ENCODE data around the gene CDK11B. TPM values are rescaled to one million over a fixed set of nuclear protein-coding genes. Genes with fewer than 3 reads are reported as not detected.

The CDK11B gene
- total RNA-seq, 1 donor from 2014 or later = 12.6 TPM

DNA sequence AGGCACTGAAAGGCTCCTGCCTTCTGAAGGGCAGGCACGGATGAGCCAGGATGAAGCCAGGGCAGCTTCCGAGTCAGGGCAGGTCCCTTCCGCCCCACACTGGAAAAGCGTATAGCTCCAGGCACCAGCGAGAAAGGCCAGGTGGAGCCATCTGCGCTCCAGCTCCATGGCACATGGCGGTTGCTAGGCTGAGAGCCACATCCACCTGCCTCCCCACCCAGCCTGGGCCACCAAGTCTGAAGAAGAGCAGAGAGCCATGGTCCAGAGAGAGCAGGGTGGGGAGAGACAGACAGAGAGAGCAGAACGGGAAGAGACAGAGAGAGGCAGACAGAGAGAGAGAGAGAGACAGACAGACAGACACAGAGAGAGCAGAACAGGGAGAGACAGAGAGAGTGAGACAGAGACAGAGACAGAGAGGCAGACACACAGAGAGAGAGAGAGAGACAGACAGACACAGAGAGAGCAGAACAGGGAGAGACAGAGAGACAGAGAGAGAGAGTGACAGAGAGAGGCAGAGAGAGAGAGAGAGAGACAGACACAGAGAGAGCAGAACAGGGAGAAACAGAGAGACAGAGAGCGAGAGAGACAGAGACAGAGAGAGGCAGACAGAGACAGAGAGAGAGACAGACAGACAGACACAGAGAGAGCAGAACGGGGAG lies 64.1 kb downstream of the CDK11B start:
- no peak overlapping the region for H2AFZ ChIP-seq (replicated peaks)
- no peak for TF ChIP-seq EZH2phosphoT487 (IDR thresholded peaks at IDR 0.05)
- TF ChIP-seq EZH2 (IDR thresholded peaks at IDR 0.05) = no peak
- TF ChIP-seq, protein P1, sequence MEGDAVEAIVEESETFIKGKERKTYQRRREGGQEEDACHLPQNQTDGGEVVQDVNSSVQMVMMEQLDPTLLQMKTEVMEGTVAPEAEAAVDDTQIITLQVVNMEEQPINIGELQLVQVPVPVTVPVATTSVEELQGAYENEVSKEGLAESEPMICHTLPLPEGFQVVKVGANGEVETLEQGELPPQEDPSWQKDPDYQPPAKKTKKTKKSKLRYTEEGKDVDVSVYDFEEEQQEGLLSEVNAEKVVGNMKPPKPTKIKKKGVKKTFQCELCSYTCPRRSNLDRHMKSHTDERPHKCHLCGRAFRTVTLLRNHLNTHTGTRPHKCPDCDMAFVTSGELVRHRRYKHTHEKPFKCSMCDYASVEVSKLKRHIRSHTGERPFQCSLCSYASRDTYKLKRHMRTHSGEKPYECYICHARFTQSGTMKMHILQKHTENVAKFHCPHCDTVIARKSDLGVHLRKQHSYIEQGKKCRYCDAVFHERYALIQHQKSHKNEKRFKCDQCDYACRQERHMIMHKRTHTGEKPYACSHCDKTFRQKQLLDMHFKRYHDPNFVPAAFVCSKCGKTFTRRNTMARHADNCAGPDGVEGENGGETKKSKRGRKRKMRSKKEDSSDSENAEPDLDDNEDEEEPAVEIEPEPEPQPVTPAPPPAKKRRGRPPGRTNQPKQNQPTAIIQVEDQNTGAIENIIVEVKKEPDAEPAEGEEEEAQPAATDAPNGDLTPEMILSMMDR (IDR thresholded peaks at IDR 0.05) = no peak
- no peaks in the 10 kb centered on the region for H3K9me3 ChIP-seq (ENCODE audit: low read depth)
- Mint-ChIP-seq H3K9me3 (no peaks in the 10 kb centered on the region), H3K27me3 (ENCODE audit: insufficient read depth, low read depth) (peaks cover 9% of the 10 kb centered on the region), H3K4me3 (no peak overlapping the region), H3K36me3 (no peaks in the 10 kb centered on the region), H3K27ac (no peak overlapping the region), H3K4me1 (peaks cover 9% of the 10 kb centered on the region)
- H4K20me1 ChIP-seq (ENCODE audit: low read depth) = peaks cover 13% of the 10 kb centered on the region
- no peak overlapping the region for H3K9ac ChIP-seq
- no peak overlapping the region for H3K4me3 ChIP-seq
- H3K4me2 ChIP-seq = no peak overlapping the region
- peaks cover 29% of the 10 kb centered on the region for H3F3A ChIP-seq (ENCODE audit: low read depth)
- no peaks in the 10 kb centered on the region for H3K79me2 ChIP-seq (ENCODE audit: low read depth)
- no peak overlapping the region for H3K27ac ChIP-seq
- peaks cover 7% of the 10 kb centered on the region for H3K4me1 ChIP-seq
- H3K27me3 ChIP-seq = peaks cover 40% of the 10 kb centered on the region
- no peak for DNase-seq (ENCODE audit: low spot score)
- no peaks in the 10 kb centered on the region for H3K36me3 ChIP-seq

DNA sequence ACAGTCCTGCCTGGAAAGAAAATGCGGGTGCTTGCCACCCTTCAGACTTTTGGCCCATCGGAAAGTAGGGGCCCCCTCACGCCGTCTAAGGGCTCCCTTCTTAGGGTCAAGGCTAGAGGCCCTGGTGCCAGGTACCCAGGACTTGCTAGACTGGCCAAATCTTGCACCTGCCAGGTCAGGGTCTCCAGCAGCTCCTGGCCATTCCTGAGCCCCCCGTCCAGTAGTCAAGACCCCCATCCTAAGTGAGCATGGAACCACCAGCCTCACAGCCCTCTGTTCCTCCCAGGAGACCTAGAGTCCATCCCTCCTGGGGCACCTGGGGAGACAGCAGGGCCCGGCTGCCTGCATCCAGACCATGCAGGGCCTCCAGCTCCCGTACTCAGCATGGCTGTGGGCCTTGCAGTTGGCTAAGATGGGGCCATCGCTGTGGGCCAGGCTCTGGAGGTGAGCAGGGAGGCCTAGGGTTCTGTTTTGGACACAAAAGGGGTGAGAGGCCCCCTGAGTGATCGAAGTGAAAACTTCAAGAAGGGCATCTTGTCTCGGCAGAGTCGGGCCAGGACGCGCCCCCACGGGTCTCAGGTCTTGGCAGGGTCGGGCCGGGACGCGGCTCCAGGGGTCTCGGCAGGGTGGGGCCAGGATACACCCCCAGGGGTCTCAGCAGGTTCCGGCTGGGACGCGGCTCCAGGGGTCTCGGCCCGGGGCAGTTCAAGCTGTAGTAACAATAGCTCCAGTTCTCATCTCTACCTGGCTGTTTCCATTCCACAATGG lies 64.8 kb downstream of the CDK11B start:
- Histone ChIP-seq H3K4me2 (no peak overlapping the region), H3K27ac (no peak overlapping the region), H4K20me1 (ENCODE audit: low read depth) (peaks cover 13% of the 10 kb centered on the region), H2AFZ (replicated peaks) (no peak overlapping the region), H3K9me3 (ENCODE audit: low read depth) (no peaks in the 10 kb centered on the region), H3K4me1 (peaks cover 7% of the 10 kb centered on the region), H3K9ac (no peak overlapping the region), H3K79me2 (ENCODE audit: low read depth) (no peaks in the 10 kb centered on the region), H3K36me3 (no peaks in the 10 kb centered on the region), H3K4me3 (no peak overlapping the region), H3K27me3 (peaks cover 33% of the 10 kb centered on the region), H3F3A (ENCODE audit: low read depth) (peaks cover 25% of the 10 kb centered on the region)
- Mint-ChIP-seq H3K36me3 (no peaks in the 10 kb centered on the region), H3K4me1 (peaks cover 8% of the 10 kb centered on the region), H3K27me3 (ENCODE audit: insufficient read depth, low read depth) (peaks cover 9% of the 10 kb centered on the region), H3K4me3 (no peak overlapping the region), H3K27ac (peak overlapping the region; percentile 44), H3K9me3 (no peaks in the 10 kb centered on the region)
- DNase-seq (ENCODE audit: low spot score) = no peak
- TF ChIP-seq, protein P1 (IDR thresholded peaks at IDR 0.05) = no peak
- TF ChIP-seq EZH2phosphoT487 (IDR thresholded peaks at IDR 0.05) = no peak
- no peak for TF ChIP-seq EZH2 (IDR thresholded peaks at IDR 0.05)

DNA sequence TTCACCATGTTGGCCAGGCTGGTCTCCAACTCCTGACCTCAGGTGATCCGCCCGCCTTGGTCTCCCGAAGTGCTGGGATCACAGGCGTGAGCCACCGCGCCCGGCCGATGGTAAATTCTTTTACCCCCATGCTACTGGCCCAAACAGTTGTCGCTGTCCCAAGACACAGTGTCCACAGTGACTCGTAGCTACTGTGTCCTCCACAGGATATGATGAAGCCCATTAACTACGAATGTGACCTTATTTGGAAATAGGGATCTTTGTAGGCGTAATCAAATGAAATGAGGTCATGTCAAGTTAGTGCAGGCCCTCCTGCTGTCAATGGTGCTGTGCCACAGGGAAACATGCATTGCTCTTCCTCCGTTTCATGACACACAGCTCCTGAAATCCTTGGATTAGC lies 67.4 kb downstream of the CDK11B start:
- Histone ChIP-seq H2AFZ (replicated peaks) (no peak overlapping the region), H3K4me2 (no peak overlapping the region), H3K4me1 (no peaks in the 10 kb centered on the region), H3K27ac (no peak overlapping the region), H3K9me3 (ENCODE audit: low read depth) (no peaks in the 10 kb centered on the region), H3K27me3 (peaks cover 15% of the 10 kb centered on the region), H3F3A (ENCODE audit: low read depth) (peaks cover 18% of the 10 kb centered on the region), H3K79me2 (ENCODE audit: low read depth) (no peaks in the 10 kb centered on the region), H4K20me1 (ENCODE audit: low read depth) (no peaks in the 10 kb centered on the region), H3K36me3 (no peaks in the 10 kb centered on the region), H3K4me3 (no peak overlapping the region), H3K9ac (no peak overlapping the region)
- peaks cover 3% of the 10 kb centered on the region for H3K9me3 Mint-ChIP-seq
- no peak overlapping the region for H3K4me3 Mint-ChIP-seq
- peaks cover 2% of the 10 kb centered on the region for H3K27me3 Mint-ChIP-seq (ENCODE audit: insufficient read depth, low read depth)
- TF ChIP-seq, protein P1 (IDR thresholded peaks at IDR 0.05) = no peak
- TF ChIP-seq EZH2phosphoT487 (IDR thresholded peaks at IDR 0.05) = no peak
- TF ChIP-seq EZH2 (IDR thresholded peaks at IDR 0.05) = no peak
- H3K36me3 Mint-ChIP-seq = no peaks in the 10 kb centered on the region
- peaks cover 3% of the 10 kb centered on the region for H3K4me1 Mint-ChIP-seq
- no peak for DNase-seq (ENCODE audit: low spot score)
- no peak overlapping the region for H3K27ac Mint-ChIP-seq

Other genes starting within 250 kb of the CDK11B start
- 0.15 and 1.7 TPM in 2 replicates for gene ANKRD65, start 237.7 kb downstream of the CDK11B start, total RNA-seq (ENCODE audit: low replicate concordance)
- 2.4 and 7.0 TPM in 2 replicates for gene VWA1, start 223.3 kb downstream of the CDK11B start, total RNA-seq (ENCODE audit: low replicate concordance)
- not detected in 2 replicates for gene ATAD3C, start 209.3 kb downstream of the CDK11B start, total RNA-seq (ENCODE audit: low replicate concordance)
- 9.3 and 21.1 TPM in 2 replicates for gene ATAD3B, start 187.2 kb downstream of the CDK11B start, total RNA-seq (ENCODE audit: low replicate concordance)
- gene ATAD3A, start 146.8 kb downstream of the CDK11B start, total RNA-seq (ENCODE audit: low replicate concordance) = 7.8 and 25.1 TPM in 2 replicates
- 8.0 and 13.3 TPM in 2 replicates for gene TMEM240, start 118.4 kb downstream of the CDK11B start, total RNA-seq (ENCODE audit: low replicate concordance)
- 82.5 and 94.1 TPM in 2 replicates for gene SSU72, start 84.1 kb downstream of the CDK11B start, total RNA-seq (ENCODE audit: low replicate concordance)
- gene FNDC10, start 58.9 kb downstream of the CDK11B start, total RNA-seq (ENCODE audit: low replicate concordance) = 2.5 and 7.8 TPM in 2 replicates
- gene MIB2, start 43.5 kb downstream of the CDK11B start, total RNA-seq (ENCODE audit: low replicate concordance) = 7.5 and 71.6 TPM in 2 replicates
- gene MMP23B, start 26.8 kb downstream of the CDK11B start, total RNA-seq (ENCODE audit: low replicate concordance) = 4.2 and 4.7 TPM in 2 replicates
- gene SLC35E2B, start 33.8 kb upstream of the CDK11B start, total RNA-seq (ENCODE audit: low replicate concordance) = 49.4 and 71.6 TPM in 2 replicates
- gene CDK11A, start 65.4 kb upstream of the CDK11B start, total RNA-seq (ENCODE audit: low replicate concordance) = 6.6 and 16.6 TPM in 2 replicates
- gene NADK, start 119.5 kb upstream of the CDK11B start, total RNA-seq (ENCODE audit: low replicate concordance) = 37.8 and 56.9 TPM in 2 replicates
- gene GNB1, start 232.1 kb upstream of the CDK11B start, total RNA-seq (ENCODE audit: low replicate concordance) = 175 and 197 TPM in 2 replicates